Cardiac fibroblast (primary cell): ENCODE results near the gene GFOD2.

Source experiments
- DNase-seq, 2 donors: peaks; one replicate each; pipeline versions ENCODE4 v3.0.0 to v3.0.0-alpha.2; 2010; ENCODE audit warnings: low read depth in 2 of 2
- H3K4me3 ChIP-seq, 2 donors: replicated peaks in 1 of 2; 1 replicate in 1 of 2; 2 replicates in 1 of 2; pipeline ENCODE4 v1.5.1; 2011; ENCODE audit warnings: low read depth in 2 of 2, low read length in 2 of 2, mild to moderate bottlenecking in 2 of 2, moderate library complexity in 1 of 2
- CTCF ChIP-seq: IDR thresholded peaks from one replicate; pipeline ENCODE4 v1.5.1; 2011; ENCODE audit warnings: low read depth, mild to moderate bottlenecking, low read length, inconsistent platforms

The GFOD2 gene

GRCh38 chr16:67750466-67750865 lies 31.4 kb upstream of the GFOD2 start:
- TF ChIP-seq CTCF: no peak
- DNase-seq: no peak
- H3K4me3 ChIP-seq: no peak overlapping the region

- no peak overlapping the region for H3K4me3 ChIP-seq
- TF ChIP-seq CTCF: no peak
- DNase-seq: no peak
These were observed 30.4 kb upstream of the GFOD2 start for GRCh38 chr16:67749436-67750078.

DNA sequence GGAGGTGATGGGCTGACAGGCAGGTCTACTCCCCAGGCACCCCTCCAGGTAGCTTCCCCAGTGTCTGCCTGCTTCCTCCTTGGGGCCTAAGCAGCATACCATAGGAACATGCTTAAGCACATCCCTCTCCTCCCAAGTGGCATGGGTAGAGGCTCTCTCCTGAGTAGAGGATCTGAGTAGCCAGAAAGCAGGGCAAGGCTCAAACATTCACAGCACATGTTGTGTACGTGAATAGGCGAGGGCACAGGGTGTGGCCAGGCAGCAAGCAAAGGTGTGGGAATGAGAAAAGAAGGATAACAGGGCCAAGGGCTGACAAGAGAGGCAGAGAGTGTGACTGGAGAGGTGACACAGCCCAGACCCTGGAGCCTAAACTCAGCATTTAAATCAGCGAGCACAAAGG lies 29.7 kb upstream of the GFOD2 start:
- no peak for DNase-seq
- H3K4me3 ChIP-seq: no peak overlapping the region
- no peak for TF ChIP-seq CTCF

DNA sequence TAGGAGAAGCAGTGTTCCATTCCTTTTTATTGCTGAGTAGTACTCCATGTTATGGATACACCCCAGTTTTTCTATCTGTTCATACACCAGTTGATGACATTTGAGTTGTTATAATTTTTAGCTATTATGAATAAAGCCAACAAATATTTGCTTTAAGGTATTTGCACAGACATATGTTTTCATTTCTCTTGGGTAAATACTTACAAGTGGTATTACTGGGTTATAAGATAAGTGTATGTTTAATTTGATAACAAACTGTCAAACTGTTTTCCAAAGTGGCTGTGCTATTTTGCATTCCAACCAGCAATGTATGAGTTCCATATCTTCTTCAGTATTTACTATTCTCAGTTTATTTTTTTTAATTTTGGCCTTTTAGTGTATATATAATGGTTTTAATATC lies 27.7 kb upstream of the GFOD2 start:
- DNase-seq: no peak
- no peak for TF ChIP-seq CTCF
- H3K4me3 ChIP-seq: no peak overlapping the region

DNA sequence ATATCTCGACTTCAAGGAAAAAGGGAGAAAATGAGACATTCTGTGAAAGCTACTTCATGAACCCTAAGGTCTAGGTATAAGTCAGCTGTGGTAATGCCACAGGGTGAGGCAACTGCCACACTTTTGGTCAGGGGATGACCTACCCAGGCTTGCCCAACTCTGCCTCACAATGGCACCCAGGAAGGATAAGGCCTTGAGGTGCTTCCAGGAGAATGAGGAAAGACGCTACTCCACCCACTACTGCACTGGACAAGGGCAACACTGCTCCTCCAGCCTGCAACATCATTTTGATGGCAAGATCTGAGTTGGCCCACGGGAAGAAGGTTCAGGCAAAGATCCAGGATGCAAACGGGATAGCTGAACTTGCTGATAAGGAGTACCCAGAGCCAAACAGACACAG lies 22.0 kb upstream of the GFOD2 start:
- TF ChIP-seq CTCF: no peak

DNA sequence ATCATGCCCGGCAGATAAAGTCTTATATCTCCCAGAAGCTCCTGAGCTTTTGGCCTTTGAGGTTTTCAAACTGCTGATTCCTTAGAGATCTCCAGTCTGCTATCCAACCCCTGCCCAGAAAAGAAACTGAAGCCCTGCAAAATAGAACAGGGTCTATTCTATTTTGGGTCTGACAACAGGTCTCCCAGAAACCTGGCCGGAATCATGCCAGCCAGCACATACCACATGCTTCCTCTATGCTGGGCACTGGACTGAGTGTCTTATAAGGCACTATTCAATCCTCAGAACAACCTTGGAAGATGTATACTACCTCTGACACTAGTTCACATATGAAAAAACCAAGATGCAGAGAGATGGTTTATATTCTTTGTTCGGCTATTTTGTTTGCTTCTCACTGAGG lies 21.3 kb upstream of the GFOD2 start:
- no peak for TF ChIP-seq CTCF
- H3K4me3 ChIP-seq: no peak overlapping the region
- no peak for DNase-seq

More for the DNA sequence above, 22.0 kb upstream of the GFOD2 start:
- no peak overlapping the region for H3K4me3 ChIP-seq
- no peak for DNase-seq

DNA sequence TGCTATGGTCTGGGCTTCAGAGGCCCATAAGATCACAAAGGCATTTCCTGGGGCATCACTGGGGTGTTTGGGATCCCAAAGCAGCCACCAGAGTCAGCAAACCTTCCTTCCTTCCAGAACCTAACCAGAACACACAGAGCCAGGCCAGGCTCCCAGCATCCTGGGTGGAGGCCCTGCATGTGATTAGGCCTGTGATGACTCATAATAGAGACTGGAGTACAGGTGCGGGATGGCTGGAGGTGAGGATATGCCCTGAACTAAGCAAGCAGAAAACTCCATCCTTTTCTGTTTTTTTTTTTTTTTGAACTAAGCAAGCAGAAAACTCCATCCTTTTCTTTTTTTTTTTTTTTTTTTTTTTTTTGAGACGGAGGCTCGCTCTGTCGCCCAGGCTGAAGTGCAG lies 17.7 kb upstream of the GFOD2 start:
- TF ChIP-seq CTCF: no peak
- H3K4me3 ChIP-seq: no peak overlapping the region
- DNase-seq: no peak
